HG03045 (cell line): ENCODE measurements around the gene ELFN2.

Source experiments
- ATAC-seq: cut with Tn5 transposase; IDR thresholded peaks from one replicate; pipeline ENCODE4 v1.9.1; 2021; ENCODE audit warnings: mild to moderate bottlenecking, moderate library complexity; ENCODE audit not compliant: unreplicated experiment

ELFN2 gene

DNA sequence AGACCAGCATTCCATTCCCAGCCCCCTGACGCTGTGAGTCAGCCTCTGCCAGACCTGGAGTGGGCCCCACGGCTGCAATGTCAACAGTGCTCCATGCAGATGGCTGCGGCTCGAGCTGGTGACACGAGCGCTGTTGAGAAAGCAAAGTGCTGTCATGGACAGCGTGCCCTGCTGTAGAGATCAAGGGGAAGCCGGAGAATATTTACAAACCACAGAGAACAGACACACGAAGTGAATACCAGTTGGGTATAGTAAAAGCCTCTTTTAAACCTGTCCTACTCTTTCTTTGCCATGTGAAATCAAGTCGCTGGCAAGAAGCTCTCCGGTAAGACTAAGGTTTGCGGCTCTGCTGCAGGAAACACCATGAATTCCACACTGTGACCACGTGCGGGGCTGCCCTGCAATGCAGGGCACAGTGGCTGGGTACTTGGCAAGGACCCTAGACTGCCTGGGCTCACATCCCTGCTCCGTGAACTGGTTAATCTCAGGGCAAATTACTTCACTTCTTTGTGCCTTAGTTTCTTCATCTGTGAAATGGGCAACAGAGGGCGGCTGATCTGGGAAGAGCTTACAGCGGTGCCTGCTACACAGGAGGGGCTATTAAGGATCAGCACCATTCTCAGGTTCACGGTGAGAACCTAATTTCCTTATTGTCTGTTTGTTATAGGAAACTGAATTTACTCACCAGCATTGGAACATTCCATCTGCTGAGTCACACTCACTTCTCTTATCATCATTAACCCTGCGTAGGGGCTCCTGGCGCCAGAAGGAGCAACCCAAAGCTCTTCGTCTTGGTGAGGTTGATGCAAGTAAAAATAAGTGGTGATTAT, 27.8 kb upstream of the ELFN2 start:
- no peak for ATAC-seq

DNA sequence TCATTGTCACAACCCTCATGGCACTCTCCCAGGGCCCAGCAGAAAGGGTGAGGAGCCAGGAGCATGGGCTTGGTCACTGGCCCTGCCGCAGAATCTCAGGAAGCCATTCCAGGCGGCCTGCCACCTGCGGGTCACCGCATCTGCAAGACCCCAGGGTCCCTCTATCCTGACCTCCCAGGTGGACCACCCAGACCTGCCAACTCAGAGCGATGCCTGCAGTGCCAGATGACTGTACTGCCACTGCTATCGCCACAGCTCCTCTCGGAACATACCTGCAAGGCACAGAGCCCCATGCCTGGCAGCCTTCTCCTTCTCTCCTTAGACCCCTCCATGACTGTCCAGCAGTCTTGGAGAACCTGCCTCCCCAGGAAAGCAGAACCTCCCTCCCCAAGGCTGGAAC, 26.4 kb upstream of the ELFN2 start:
- ATAC-seq, result no peak

DNA sequence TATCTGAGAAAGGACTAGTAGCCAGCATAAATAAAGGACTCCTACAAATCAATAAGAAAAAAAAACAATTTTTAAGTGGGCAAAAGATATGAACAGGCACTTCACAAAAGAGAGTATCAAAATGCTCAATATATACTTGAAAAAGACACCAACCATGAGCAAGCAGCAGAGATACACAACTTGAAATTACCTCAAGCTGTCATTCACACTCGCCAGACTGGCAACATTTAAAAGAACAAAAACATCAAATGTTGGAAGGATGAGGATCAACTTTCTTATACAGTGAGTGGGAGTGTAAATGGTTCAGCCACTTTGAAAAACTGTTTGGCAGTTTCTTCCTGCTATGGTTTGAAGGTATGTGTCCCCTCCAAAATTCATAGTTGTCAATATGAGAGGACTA, 23.9 kb upstream of the ELFN2 start:
- no peak for ATAC-seq

DNA sequence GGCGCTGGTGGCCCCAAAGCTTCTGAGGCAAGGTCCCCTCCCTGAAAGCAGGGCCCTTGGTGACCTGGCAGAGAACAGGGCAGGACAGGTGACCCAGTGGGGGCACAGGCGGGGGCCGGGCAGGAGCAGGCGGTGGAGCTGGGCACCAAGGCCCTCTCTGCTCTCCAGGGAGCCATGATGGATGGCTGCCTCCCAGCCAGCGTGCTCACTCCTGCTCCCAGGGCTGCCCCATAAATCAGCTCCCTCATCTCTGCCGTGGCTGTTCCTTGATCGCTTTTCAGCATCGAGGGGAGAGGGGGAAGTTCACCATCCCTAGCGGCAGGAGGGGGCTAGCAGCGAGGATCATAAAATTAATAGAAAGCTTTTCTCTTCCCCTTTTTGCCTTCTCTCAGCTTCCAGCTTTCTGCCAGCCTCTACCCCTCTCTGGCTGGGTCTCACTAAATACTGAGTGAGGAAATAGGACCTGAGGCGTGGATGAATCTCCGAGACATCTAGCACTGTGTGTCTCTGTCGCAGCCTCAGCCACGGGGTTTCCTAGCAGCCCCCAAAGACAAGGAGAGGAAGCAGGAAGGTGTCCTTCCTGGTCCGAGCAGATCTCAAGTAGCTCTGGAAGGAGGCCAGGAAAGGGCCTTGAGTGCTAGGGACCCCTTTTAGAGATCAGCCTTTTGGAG, 22.2 kb upstream of the ELFN2 start:
- ATAC-seq, result no peak

DNA sequence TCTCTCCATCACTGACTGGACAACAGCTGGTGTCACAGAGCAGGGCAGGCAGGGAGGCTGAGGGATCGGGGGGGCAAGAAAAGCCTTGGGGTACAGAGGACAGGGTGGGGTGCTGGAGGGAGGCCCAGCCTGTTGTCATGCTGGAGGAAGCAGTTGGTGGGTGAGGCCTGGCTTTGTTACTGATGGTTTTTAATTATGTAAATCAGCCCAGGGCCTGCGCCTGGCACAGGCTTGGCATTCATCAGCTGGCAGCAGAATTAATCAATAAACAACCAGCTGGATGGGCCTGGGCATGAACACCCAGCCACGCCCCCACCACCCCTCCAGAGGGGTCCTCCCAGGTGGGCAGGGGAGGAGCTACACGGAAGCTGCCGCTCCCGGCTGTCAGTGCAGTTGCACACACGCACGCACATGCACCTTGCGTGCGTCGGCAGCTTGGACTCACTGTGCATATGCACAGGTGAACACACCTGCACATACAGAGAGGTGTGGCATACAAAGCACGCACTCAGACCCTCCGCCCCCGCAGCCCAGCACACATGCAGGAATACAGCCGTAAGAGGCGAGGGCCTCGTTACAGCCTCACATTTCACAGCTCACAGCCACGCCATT, 21.3 kb upstream of the ELFN2 start:
- no peak for ATAC-seq

DNA sequence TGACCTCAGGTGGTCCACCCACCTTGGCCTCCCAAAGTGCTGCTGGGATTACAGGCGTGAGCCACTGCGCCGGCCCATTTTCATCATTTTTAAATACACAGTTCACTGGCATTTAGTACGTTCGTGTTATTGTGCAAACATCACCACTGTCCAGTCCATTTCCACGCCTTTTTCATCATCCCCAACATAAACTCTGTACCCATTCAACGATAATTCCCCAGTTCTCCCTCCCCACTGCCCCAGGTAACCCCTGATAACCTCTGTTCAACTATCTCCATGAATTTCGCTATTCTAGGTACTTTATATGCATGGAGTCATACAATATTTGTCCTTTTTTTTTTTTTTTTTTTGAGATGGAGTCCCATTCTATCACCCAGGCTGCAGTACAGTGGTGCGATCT, 18.2 kb upstream of the ELFN2 start:
- ATAC-seq, result no peak

DNA sequence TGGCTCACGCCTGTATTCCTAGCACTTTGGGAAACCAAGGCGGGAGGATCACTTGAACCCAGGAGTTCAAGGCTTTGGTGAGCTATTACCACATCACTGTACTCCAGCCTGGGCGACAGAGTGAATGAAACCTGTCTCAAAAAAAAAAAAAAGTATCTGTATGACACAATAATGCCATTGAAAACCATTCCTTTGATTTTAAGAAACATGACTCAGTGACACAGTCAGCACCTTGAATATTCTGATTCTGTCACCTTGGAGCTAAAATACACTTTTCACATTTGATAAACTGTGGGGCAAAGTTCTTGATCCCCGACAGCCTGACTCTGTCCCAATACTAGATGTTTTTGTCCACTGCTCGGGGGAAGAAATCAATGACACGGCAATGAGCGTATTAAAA, 16.7 kb upstream of the ELFN2 start:
- ATAC-seq, result no peak

DNA sequence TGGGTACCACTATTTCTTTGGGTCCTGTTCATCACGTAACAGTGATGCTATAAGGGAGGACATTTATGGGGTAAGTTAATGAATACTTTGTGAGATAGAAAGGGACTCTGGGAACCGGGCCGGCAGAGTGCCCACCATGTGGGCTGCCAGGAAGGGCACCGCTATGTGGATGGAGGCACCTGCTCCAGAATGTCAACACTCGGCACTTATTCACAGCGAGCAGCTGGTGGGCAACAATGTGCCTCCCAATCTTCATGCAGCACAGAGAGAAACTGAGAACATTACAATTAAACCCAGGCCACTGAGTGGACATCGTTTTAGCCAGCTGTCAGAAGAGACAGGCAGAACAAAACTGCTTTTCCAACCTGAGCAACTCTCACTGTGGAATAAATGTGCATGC, 15.8 kb upstream of the ELFN2 start:
- ATAC-seq, result no peak

DNA sequence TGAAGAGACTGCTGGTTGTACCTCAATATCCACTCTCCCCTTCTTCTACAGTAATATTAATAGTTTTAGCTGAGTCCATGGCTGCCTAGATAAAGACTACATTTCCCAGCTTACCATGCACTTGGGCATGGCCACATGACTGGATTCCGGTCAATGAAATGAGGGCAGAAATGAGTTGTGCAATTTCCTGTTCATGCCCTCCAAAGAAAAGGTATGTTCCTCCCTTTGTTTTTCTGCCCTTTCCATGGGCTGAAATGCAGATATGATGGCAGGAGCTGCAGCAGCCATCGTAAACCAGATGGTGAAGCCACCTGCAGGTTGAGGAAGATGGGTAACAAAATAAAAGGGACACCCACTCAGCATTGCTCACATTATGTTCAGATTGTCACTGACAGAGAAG, 15.3 kb upstream of the ELFN2 start:
- ATAC-seq, result no peak

DNA sequence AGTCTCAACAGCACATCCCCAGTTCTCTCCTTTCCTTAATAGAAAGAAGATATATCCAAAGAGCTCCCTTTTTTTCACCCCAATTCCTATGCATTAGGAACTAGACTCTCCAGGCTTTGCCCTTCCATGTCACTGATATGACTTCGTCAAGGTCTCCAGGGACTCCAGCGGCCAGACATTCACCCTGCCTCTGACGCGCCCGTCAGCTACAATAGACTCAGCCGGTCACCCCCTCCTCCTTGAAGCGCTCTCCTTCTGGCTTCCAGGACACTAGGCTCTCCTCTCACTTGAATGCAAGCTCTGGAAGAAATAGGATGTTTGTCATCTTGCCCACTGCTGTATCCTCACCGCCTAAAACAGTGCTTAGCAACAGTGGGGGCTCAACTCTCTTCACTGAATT, 14.9 kb upstream of the ELFN2 start:
- no peak for ATAC-seq

DNA sequence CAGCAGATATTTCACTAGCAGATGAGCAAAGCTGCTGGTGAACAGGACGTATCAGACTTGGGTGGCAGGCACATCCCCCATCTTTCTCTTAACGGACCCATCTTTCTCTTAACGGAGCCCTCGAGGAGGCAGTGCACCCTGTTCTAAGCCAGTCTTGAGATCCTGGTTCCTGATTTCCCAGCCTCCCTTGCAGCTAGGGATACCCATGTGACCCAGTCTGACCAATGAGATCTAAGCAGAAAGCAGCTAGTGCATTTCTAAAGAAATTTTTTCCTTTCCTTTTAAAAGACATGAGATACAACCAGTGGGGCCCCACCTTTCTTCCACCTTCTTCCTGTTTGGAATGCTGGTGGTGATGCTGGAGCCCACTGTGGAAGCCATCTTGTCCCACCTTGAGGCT, 13.6 kb upstream of the ELFN2 start:
- ATAC-seq, result no peak

DNA sequence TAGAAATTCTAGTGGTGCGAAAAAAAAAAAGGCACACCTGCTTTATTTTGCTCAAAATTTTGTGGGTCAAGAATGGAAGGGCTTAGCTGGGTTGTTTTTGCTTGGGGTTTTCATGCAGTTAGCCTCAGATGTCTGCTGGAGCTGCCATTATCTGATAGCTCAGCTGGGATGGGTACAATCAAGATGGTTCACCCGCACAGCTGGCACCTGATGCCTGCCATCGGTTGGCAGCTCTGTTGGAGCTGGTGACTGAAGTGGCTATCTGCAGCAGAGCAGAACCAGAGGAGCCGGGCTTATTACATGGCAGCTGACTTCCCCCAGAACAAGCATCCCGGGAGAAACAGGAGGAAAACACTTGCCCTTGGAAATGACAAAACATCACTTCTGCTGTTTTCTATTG, 12.1 kb upstream of the ELFN2 start:
- no peak for ATAC-seq

DNA sequence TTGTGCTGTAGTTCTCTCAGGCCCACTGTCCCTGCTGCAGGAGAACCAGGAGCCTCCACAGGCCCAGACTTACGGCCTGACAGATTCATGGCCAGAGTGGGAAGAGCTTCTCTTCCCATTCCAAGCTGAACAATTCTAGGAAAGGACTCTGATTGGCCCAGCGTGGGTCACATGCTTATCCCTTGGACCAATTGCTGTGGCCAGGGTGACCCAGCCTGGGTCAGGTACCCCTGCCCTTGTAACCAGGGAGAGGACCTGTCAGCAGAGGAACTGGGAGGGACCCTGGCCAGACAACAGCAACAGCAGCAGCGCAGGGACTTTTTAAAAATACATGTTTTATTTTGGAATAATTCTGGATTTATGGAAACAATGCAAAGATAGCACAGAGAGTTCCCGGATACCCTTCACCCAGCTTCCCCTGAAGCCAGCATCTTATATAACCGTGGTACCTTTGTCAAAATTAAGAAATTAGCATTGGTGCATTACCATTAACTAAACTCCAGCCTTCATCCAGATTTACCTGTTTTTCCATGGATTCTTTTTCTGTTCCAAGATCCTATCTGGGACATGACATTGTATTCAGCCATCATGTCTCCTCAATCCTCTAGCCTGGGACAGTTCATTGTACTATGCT, 8.8 kb upstream of the ELFN2 start:
- ATAC-seq, result no peak

DNA sequence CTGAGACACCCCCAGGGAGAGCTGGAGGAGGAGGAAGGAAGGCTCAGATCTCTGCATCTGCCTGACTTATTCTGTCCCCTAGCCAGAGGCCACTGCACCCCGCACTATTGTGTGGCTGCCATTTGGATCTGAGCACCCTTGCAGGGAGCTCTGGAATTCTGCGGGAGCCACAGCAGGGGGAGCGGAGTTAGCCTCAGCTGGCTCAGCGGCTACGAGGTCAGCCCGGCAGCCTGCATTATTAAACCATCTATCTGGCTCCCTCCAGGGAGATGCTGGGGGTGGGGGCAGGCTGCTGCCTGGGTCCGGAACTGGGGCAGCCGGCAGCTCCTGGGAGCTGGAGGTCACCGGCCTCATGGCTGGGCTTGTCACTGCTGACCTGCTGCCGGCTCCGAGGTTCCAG, 6.5 kb upstream of the ELFN2 start:
- no peak for ATAC-seq

DNA sequence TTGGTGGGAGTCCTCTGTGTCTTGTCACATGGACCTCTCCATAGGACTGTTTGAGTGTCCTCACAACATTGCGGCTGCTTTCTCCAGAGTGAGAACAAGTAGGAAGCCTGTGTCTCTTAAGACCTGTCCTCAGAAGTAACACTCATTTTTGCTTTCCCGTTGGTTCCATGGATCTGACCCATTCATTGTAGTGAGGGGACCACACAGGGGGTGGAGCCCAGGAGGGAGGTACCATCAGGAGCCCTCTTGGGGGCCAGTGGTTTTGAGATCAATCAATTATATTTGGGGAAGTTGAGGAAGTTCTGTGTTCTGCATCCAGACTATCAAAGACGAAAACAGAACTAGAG, 5.4 kb upstream of the ELFN2 start:
- ATAC-seq, result no peak

DNA sequence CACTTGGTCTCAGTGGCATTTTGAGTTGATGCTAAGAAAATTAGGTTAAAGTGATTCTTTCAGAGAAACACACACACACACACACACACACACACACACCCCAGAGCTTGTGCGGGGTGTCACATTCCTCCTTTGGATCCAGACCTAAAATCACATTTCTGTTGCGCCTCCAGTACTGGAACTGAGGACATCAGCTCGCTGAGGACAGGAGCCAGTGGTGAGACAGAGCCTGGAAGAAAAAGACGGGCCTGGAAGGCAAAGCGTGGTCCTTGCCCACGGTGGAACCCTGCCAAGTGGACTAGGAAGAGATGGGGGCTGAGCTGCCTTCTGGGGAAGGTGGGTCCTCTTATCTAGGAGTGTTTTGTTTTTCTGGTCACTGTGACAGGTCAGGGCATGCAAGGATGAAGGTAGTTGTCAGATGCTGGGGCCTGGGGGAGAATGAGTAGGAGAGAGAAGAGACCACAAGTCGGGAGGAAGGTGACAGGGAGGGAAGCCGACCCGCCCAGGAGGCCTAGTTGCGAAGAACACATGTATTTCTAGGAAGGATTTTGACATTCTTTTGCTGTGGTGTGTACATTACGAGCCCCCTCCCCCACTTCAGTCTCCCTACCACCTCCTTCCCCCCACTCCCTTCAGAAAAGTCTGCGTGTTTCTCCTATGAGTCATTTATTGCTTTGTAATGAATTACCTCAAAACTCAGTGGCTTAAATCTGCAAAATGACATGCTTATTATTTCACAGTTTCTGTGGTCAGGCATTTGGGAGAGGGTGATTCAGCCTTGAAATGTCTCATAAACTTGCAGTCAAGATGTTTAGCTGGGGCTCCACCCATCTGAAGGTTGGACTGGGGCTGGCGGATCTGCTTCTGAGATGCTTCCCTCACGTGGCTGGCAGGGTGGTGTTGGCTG, 4.8 kb upstream of the ELFN2 start:
- ATAC-seq, result no peak

DNA sequence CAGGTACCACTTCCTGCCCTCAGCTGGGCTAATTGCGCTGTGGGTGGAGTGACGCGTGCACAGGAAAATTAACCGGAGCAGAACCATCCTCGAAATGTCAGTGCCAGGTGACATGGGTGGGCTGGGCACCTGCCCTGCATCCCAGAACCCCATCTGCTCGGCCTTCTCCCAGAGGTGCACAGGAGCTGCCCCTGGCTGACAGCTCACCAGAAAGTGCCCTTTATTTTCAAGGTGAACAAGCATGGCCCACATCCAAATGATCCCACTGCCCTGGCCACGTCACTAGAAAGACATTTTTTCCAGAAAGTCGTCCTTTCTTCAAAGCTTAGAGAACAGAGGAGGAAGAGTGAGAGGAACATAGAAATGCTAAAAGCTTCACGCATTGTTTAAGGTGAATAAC, 4.1 kb upstream of the ELFN2 start:
- no peak for ATAC-seq

DNA sequence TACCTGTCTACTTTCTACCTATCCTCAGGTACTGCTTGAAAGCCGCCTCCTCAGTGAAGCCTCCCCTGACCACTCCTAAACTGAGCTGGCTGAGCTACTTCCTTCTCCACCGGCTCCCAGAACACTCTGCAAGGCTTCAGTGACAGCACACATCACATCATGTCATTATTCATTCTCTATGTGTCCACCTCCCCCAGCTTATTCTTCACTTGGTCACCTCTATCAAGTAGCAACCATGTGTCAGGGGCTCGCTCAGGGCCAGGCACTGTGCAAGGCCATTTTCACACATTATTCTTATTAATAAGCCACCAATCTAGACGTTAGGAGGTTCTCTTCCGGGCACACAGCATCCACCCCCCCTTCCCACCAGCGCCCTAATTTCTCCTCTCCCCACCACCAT, 3.7 kb upstream of the ELFN2 start:
- ATAC-seq, result no peak

DNA sequence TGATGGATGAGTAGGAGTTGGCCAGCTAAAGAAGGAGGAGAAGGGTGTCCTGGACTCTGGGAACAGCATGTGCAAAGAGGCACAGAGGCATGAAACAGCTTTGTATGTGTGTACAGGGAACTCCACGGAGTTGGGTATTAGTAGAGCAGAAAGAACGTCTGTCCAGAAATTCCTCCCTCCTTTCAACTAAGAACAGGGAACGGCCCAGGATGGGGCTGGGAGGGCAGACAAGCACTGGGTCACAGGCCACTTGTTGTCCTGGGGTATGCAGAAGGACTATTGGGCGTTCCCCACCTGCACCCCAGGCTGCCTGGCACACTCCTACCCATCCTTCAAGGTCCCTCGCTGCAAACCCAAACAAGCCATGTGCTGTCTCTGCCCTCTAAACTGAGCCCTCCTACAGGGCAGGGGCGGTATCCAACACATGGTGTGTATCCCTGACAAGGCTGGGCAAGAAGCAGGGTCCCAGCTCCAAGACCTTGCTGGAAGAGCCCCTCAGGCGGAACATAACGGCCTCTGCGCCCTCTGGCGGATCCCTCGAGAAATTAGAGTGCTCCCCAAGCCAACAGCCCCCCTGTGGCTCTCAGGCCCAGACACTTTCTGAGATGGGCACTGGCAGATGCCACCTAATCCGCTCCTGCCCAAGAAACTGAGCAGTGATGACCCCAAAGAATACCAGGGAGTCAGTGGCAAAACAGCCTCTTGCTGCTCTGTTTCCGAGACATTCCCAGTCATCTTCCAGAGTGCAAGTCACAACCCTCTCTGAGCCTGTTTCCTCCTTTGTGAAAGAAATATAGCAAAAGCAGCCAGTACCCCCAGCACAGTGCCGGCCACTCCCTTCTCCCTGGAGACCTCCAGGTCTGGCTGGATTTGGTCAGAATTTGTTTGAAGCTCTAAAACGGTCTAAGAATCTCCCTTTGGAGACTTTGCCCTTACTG, 1.6 kb upstream of the ELFN2 start:
- ATAC-seq, result no peak
